Common myeloid progenitor, CD34-positive (primary cell): ENCODE results near the gene SLX4IP.
"Not testable (repeated sequence)": the region's sequence is repeated elsewhere in the genome, so short reads cannot be mapped to it uniquely, and the experiment has no call there.

Experiments
- CTCF ChIA-PET: fragments of 350-600 bp; sonication (Branson Sonifier 250); formaldehyde crosslinking; loops from one replicate; lab custom pipeline; 2021; ENCODE audit warnings: antibody characterized with exemption; lab: Charles Lee
- POLR2A ChIA-PET: fragments of 350-600 bp; sonication (Branson Sonifier 250); formaldehyde crosslinking; loops from one replicate; lab custom pipeline; 2021; ENCODE audit warnings: antibody characterized with exemption; lab: Charles Lee
- DNase-seq, 3 donors: peaks; one replicate each; pipeline versions ENCODE4 v3.0.0 to v3.0.0-alpha.2; 2013
- H3K27ac ChIP-seq, 2 experiments: 1 replicate in 1 of 2; 2 replicates in 1 of 2; pipeline ENCODE4 v1.7.0; 2013; ENCODE audit warnings: inconsistent platforms in 2 of 2, low read length in 2 of 2, mild to moderate bottlenecking in 2 of 2, low read depth in 1 of 2, moderate library complexity in 1 of 2; ENCODE audit not compliant: severe bottlenecking in 2 of 2, insufficient read depth in 1 of 2, poor library complexity in 1 of 2
- H3K27me3 ChIP-seq, 5 experiments: replicated peaks in 2 of 5; 1 replicate in 3 of 5; 2 replicates in 2 of 5; pipeline versions ENCODE4 v1.6.1 to v1.7.0; 2013; ENCODE audit warnings: low read length in 4 of 5, mild to moderate bottlenecking in 2 of 5, moderate library complexity in 2 of 5, inconsistent platforms in 1 of 5; ENCODE audit not compliant: insufficient read depth in 5 of 5, control insufficient read depth in 4 of 5
- H3K36me3 ChIP-seq, 4 experiments: 1 replicate in 2 of 4; 2 replicates in 2 of 4; pipeline versions ENCODE4 v1.6.1 to v1.7.0; 2013; ENCODE audit warnings: low read length in 3 of 4, control low read depth in 1 of 4, mild to moderate bottlenecking in 1 of 4; ENCODE audit not compliant: control insufficient read depth in 4 of 4, insufficient read depth in 4 of 4
- H3K4me1 ChIP-seq, 4 experiments: 1 replicate in 3 of 4; 2 replicates in 1 of 4; pipeline versions ENCODE4 v1.6.1 to v1.7.1; 2013; ENCODE audit warnings: low read length in 3 of 4, mild to moderate bottlenecking in 3 of 4, control low read depth in 1 of 4, inconsistent platforms in 1 of 4, moderate library complexity in 1 of 4; ENCODE audit not compliant: control insufficient read depth in 4 of 4, insufficient read depth in 4 of 4; ENCODE audit errors: control extremely low read depth in 1 of 4
- H3K4me3 ChIP-seq, 7 experiments: 1 replicate in 4 of 7; 2 replicates in 3 of 7; pipeline versions ENCODE4 v1.5.1 to v1.7.0; 2013; ENCODE audit warnings: mild to moderate bottlenecking in 7 of 7, low read length in 6 of 7, moderate library complexity in 6 of 7, inconsistent platforms in 2 of 7, low read depth in 2 of 7, control low read depth in 1 of 7; ENCODE audit not compliant: insufficient read depth in 4 of 7, control insufficient read depth in 1 of 7; ENCODE audit errors: extremely low read depth in 1 of 7
- H3K9me3 ChIP-seq, 5 experiments: 1 replicate in 4 of 5; 2 replicates in 1 of 5; pipeline versions ENCODE4 v1.6.1 to v1.7.1; 2013; ENCODE audit warnings: low read length in 4 of 5, mild to moderate bottlenecking in 2 of 5, inconsistent platforms in 1 of 5, low read depth in 1 of 5, moderate library complexity in 1 of 5; ENCODE audit not compliant: control insufficient read depth in 4 of 5, insufficient read depth in 2 of 5; ENCODE audit errors: control extremely low read depth in 1 of 5
- WGBS: methylation state at CpG from one replicate; pipeline ENCODE4 v1.1.5; 2013; ENCODE audit not compliant: insufficient coverage; 5-methylcytosine and 5-hydroxymethylcytosine counted together

Gene SLX4IP

DNA sequence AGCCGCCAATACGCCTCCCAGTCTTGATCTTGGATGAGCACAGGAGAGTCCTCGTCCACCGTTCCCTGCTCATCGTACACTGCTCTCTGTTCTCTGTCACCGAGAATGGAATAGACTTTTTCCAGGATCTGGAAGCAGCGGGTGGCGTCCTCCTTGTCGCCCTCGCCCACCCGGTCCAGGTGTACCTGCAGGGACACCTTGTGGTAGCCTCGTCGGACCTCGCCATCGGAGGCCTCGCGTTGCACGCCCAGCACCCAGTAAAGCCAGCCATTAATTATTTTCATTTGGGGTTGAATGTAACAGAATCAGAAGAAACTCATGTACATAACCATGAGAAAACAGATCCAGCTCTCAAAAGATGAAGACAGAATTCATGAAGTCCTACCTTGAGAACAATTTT lies 178.8 kb downstream of the SLX4IP start:
- CTCF ChIA-PET = interaction anchor here (1.1 to 1.5 kb wide), 2 partner anchors 14 kb away, joined by 3 to 5 read pairs; no protein-coding TSS in a partner anchor
- Histone ChIP-seq H3K9me3 (no peaks in the 10 kb centered on the region), H3K4me3 (no peak overlapping the region), H3K36me3 (peaks cover 0 to 14% (median 4%) of the 10 kb centered on the region in 4 experiments), H3K4me1 (no peaks in the 10 kb centered on the region), H3K27me3 (no peaks in the 10 kb centered on the region), H3K27ac (no peak overlapping the region)
- no peak for DNase-seq
- 97% methylated on average over 13 of the region's 18 CpGs for WGBS
- POLR2A ChIA-PET = no interaction called here

DNA sequence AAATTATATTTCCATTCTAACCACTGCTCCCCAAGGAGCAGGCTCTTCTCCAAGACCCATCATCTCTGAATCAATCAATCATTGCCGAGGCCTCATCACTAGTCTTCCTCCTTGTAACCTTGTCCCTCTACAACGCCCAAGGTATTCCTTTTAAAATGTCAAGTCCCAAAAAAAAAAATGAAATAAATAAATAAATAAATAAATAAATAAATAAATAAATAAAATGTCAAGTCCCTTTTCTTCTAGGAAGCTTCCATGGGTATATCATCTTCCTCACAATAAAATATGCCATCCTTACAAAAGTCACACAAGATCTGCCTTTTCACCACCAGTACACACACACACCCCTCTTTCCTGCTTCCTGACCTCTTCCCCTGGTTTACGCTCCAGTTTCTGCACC lies 181.1 kb downstream of the SLX4IP start:
- WGBS = 100% methylated on average over 1 of the region's 3 CpGs
- DNase-seq = no peak
- H3K36me3 ChIP-seq = peaks cover 0 to 14% (median 4%) of the 10 kb centered on the region in 4 experiments
- POLR2A ChIA-PET = no interaction called here
- peaks cover 0 to 5% (median 0%) of the 10 kb centered on the region in 4 experiments for H3K4me1 ChIP-seq
- H3K27ac ChIP-seq = no peak overlapping the region
- CTCF ChIA-PET = interaction anchor here (0.7 kb wide), 1 partner anchor 19 kb away, joined by 3 read pairs; no protein-coding TSS in a partner anchor
- no peak overlapping the region for H3K4me3 ChIP-seq
- no peaks in the 10 kb centered on the region for H3K9me3 ChIP-seq
- no peaks in the 10 kb centered on the region for H3K27me3 ChIP-seq

DNA sequence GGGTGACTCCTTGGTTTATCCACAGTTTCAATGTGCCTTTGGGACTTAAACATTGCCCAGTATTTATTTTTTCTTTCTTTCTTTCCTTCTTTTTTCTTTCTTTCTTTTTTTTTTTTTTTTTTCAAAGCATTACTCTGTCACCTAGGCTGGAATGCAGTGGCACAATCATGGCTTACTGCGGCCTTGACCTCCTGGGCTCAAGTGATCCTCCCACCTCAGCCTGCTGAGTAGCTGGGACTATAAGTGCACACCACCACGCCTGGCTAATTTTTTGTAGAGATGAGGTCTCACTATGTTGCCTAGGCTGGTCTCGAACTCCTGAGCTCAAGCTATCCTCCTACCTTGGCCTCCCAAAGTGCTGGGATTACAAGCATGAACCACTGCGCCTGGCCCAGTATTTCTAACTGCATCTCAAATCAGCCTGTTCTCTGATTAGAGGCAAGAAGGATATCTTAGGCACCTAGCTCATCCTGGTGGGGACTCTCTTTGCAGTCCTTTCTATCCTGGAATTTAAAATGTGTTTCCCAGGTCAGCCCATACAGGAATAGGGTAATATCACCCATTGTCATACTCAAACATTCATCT lies 182.5 kb downstream of the SLX4IP start:
- POLR2A ChIA-PET, CTCF ChIA-PET, H3K27me3 ChIP-seq, H3K4me1 ChIP-seq, H3K36me3 ChIP-seq, DNase-seq, H3K9me3 ChIP-seq, H3K27ac ChIP-seq, H3K4me3 ChIP-seq: not testable (repeated sequence)
- 96% methylated on average over 4 of the region's 4 CpGs for WGBS

DNA sequence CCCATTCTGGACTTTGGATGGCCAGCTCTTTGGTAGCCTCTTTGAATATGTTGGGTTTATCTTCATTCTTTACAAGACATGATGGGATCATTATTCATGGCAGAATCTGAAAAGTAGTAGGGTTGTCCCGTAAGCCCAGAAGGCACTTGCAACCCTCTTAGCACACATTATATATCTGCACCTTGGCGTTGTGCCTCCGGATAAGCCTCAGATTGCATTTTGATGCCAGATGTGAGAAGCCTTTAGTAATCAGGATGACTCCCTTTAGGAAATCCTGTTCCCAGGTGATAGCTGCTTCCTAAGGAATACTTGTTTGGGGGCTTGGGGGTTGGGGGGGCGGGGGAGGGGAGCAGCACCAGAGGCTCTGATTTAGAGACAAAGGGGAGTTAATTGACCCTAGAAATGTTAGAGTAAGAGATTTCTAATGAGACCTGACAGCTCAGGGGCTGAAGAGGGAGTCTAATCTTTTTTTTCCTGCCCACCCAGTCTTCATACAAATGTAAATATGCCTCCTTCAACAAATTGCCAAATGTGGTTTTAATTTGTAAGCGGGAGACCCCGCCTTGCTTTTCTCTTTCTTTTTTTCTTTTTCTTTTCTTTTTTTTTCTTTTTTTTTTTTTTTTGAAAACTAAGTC lies 183.6 kb downstream of the SLX4IP start:
- CTCF ChIA-PET = no interaction called here
- POLR2A ChIA-PET = no interaction called here
- Histone ChIP-seq H3K9me3 (no peaks in the 10 kb centered on the region), H3K36me3 (peaks cover 0 to 10% (median 3%) of the 10 kb centered on the region in 4 experiments), H3K4me1 (peaks cover 0 to 5% (median 0%) of the 10 kb centered on the region in 4 experiments), H3K27ac (no peak overlapping the region), H3K27me3 (no peaks in the 10 kb centered on the region), H3K4me3 (no peak overlapping the region)
- DNase-seq = no peak
- WGBS = 93% methylated on average over 3 of the region's 6 CpGs

DNA sequence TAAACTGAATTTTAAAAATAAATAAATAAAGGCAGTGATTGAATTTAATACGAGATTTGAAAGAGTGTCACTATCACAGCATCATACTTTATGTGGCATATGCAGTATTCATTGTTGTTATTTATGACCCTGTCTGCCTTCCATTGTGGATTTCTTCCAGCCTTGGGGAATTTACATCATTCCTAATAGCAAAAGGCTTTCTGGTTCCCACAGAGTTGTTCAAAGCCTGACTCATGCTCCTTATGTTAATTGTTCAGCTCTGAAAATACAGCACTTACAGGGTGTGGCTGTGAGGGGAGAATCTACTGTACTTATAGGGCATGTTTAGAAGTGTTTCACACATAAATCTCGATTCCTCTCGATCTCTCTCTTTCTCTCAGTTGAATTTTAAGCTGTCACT lies 184.3 kb downstream of the SLX4IP start:
- Histone ChIP-seq H3K4me3 (no peak overlapping the region), H3K27me3 (no peaks in the 10 kb centered on the region), H3K27ac (no peak overlapping the region), H3K4me1 (peaks cover 0 to 5% (median 0%) of the 10 kb centered on the region in 4 experiments), H3K9me3 (no peaks in the 10 kb centered on the region), H3K36me3 (peaks cover 0 to 14% (median 5%) of the 10 kb centered on the region in 4 experiments)
- CTCF ChIA-PET = no interaction called here
- POLR2A ChIA-PET = no interaction called here
- no CpG with 5 or more reads among the region's 3 CpGs for WGBS
- DNase-seq = no peak

DNA sequence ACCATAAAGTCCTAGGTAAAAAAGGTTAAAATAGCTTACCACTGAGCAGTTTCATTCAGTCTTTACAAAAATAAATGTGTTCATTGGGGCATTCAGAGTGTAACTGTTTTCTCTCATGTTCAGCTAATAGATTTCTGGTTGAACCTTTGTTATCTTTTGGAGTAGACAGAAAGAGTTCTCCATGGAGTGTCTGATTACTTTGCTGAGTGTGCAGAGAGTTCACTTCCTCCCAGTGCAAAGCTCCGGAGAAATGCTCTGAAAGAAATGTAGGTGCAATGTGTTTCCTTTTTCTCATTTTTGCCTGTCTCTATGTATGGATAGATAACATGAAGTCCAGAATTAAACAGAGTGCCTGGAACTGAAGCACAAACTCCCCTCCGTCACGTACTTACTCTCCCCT lies 186.0 kb downstream of the SLX4IP start:
- H3K27me3 ChIP-seq = no peaks in the 10 kb centered on the region
- H3K4me3 ChIP-seq = no peak overlapping the region
- 33% methylated on average over 3 of the region's 3 CpGs for WGBS
- POLR2A ChIA-PET = no interaction called here
- H3K4me1 ChIP-seq = peaks cover 0 to 5% (median 0%) of the 10 kb centered on the region in 4 experiments
- DNase-seq = peak in 2 of 3 donors; percentile 18 to 38
- H3K36me3 ChIP-seq = peaks cover 0 to 10% (median 4%) of the 10 kb centered on the region in 4 experiments
- no peak overlapping the region for H3K27ac ChIP-seq
- H3K9me3 ChIP-seq = no peaks in the 10 kb centered on the region
- CTCF ChIA-PET = interaction anchor here (0.6 to 1.6 kb wide), 3 partner anchors 11 to 81 kb away, joined by 3 to 4 read pairs (median 4); no protein-coding TSS in a partner anchor
